Esophagus squamous epithelium (tissue), 4 donors: ENCODE data around the gene RGS5.

Experiments
- POLR2A ChIP-seq, 4 donors: fragments of 450-650 bp; IDR thresholded peaks; one replicate each; pipeline ENCODE4 v1.6.1; 2017; ENCODE audit warnings: antibody characterized with exemption in 4 of 4, mild to moderate bottlenecking in 4 of 4, moderate library complexity in 3 of 4
- TF ChIP-seq, protein P1 (sequence below), 6 experiments: fragments of 450-650 bp in 4 of 6; fragments of 200-600 bp in 2 of 6; sonication (generic) in 2 of 6; IDR thresholded peaks; one replicate each; pipeline ENCODE4 v1.5.1; 2016 to 2019; ENCODE audit warnings: antibody characterized with exemption in 6 of 6, mild to moderate bottlenecking in 4 of 6, moderate library complexity in 4 of 6

DNA sequence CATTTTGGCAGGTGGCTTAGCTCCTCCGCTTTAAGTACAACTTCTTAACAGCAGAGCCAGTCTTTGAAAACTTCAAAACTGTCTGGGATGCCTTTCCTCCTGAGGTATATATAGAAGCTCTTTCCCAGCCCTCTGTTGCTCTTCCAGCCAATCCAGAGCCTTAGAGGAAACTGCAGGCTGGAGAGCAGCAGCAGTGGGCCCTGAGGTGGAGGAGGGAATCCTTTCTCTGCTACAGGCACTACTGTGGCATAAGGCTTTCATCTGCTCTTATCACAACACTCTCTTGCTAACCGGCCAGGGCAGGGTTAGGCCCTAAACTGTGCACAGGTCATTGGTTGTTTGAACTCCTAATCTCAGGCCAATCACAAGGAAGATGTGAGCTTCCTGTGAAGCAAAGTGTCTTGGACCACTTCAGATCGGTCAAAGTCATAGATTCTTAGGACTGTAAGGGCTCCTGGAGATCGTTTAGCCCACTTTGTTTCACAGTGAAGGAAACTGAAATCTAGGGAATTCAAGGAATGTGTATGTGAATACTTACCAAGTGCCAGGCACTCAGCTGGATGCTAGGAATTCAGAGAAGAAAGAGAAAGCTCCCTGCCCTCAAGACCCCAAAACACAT lies at the start of gene RGS5:
- TF ChIP-seq, protein P1, sequence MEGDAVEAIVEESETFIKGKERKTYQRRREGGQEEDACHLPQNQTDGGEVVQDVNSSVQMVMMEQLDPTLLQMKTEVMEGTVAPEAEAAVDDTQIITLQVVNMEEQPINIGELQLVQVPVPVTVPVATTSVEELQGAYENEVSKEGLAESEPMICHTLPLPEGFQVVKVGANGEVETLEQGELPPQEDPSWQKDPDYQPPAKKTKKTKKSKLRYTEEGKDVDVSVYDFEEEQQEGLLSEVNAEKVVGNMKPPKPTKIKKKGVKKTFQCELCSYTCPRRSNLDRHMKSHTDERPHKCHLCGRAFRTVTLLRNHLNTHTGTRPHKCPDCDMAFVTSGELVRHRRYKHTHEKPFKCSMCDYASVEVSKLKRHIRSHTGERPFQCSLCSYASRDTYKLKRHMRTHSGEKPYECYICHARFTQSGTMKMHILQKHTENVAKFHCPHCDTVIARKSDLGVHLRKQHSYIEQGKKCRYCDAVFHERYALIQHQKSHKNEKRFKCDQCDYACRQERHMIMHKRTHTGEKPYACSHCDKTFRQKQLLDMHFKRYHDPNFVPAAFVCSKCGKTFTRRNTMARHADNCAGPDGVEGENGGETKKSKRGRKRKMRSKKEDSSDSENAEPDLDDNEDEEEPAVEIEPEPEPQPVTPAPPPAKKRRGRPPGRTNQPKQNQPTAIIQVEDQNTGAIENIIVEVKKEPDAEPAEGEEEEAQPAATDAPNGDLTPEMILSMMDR (IDR thresholded peaks at IDR 0.05) = no peak
- no peak for TF ChIP-seq POLR2A (IDR thresholded peaks at IDR 0.05)
